HEK293T (cell line): Measurements from ENCODE around the gene TSPOAP1.

Source experiments
- ARNT ChIP-seq: fragments of 450-650 bp; IDR thresholded peaks from 2 replicates; pipeline ENCODE4 v1.6.1; 2017; ENCODE audit warnings: mild to moderate bottlenecking
- BHLHE40 ChIP-seq: fragments of 450-650 bp; IDR thresholded peaks from 2 replicates; pipeline ENCODE4 v1.6.1; 2016; ENCODE audit warnings: mild to moderate bottlenecking, moderate library complexity, borderline replicate concordance
- CTBP1 ChIP-seq: fragments of 450-650 bp; IDR thresholded peaks from 2 replicates; pipeline ENCODE4 v1.6.1; 2016; ENCODE audit warnings: borderline replicate concordance
- FOXA1 ChIP-seq: fragments of 450-650 bp; IDR thresholded peaks from 2 replicates; pipeline ENCODE4 v1.6.1; 2016; ENCODE audit warnings: mild to moderate bottlenecking
- FOXK2 ChIP-seq: fragments of 450-650 bp; IDR thresholded peaks from 2 replicates; pipeline ENCODE4 v1.6.1; 2016; ENCODE audit warnings: mild to moderate bottlenecking
- FOXM1 ChIP-seq: fragments of 450-650 bp; IDR thresholded peaks from 2 replicates; pipeline ENCODE4 v1.6.1; 2017; ENCODE audit warnings: mild to moderate bottlenecking, borderline replicate concordance
- HDGF ChIP-seq: fragments of 450-650 bp; IDR thresholded peaks from 2 replicates; pipeline ENCODE4 v1.6.1; 2017; ENCODE audit warnings: antibody characterized with exemption, borderline replicate concordance
- L3MBTL2 ChIP-seq: fragments of 450-650 bp; conservative IDR thresholded peaks from 2 replicates; pipeline ENCODE4 v1.6.1; 2016; ENCODE audit warnings: mild to moderate bottlenecking
- PKNOX1 ChIP-seq: fragments of 450-650 bp; IDR thresholded peaks from 2 replicates; pipeline ENCODE4 v1.6.1; 2016
- TARDBP ChIP-seq: fragments of 450-650 bp; IDR thresholded peaks from 2 replicates; pipeline ENCODE4 v1.6.1; 2016

DNA sequence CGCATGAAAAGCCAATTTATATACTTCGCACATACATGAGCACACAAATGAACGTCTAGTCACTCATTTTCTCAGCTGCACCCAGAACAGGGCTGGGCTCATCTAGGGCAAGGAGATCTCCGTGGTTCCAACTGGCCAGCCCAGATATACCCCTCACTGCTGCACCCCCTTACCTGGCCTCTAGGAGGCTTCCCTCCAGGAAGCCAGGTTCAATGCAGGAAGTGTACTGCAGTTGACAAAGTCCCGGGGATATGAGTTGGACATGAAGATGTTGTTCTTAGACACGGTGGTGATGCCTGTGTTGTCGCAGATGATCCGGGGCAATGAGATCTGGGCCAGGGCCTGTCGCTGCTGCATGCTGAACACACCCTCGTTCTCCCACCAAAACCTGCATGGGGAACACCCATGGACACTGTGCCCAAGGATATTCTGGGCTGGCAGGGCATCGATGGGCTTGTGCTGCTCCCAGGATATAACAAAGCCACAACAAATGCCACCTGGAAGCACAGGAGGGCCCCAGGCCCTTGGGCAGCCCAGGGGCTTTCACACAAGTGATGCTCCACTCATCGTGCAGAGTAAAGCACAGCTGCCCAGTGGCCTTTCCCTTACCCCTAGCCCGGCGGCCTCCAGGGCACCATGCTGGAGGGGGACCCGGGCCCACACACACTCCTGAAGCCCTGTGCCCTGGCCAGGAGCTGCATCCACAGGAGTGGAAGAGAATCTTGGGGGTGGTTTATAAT, 57.9 kb downstream of the TSPOAP1 start:
- no peak for TF ChIP-seq BHLHE40
- no peak for TF ChIP-seq TARDBP
- no peak for TF ChIP-seq FOXK2
- no peak for TF ChIP-seq L3MBTL2
- TF ChIP-seq HDGF = no peak
- no peak for TF ChIP-seq FOXM1
- TF ChIP-seq ARNT = no peak
- no peak for TF ChIP-seq CTBP1
- no peak for TF ChIP-seq PKNOX1
- no peak for TF ChIP-seq FOXA1
